Heart right ventricle (tissue), 16 donors: Measurements from ENCODE around the gene ANAPC10. TPM values are rescaled to one million over a fixed set of nuclear protein-coding genes. Genes with fewer than 3 reads are reported as not detected.

Source experiments
- ATAC-seq, 8 donors: fragments of 200-7000 bp; cut with Tn5 transposase; one replicate each; pipeline ENCODE4 v1.9.1; 2020; ENCODE audit warnings: mild to moderate bottlenecking in 8 of 8, moderate library complexity in 8 of 8, moderate number of reproducible peaks in 1 of 8
- DNase-seq, 2 donors: peaks; one replicate each; pipeline ENCODE4 v3.0.0-alpha.2; 2020
- H3K27ac ChIP-seq, 10 donors: fragments of 200-600 bp; sonication (generic) in 2 of 10; one replicate each; pipeline versions ENCODE4 v1.5.0 to v1.8.0; 2020 to 2022; ENCODE audit warnings: mild to moderate bottlenecking in 3 of 10
- H3K27me3 ChIP-seq, 7 donors: fragments of 200-600 bp; one replicate each; pipeline ENCODE4 v1.8.0; 2021 to 2022; ENCODE audit warnings: mild to moderate bottlenecking in 2 of 7
- H3K36me3 ChIP-seq, 9 donors: fragments of 200-600 bp; sonication (generic) in 1 of 9; one replicate each; pipeline versions ENCODE4 v1.5.0 to v1.8.0; 2020 to 2022; ENCODE audit warnings: mild to moderate bottlenecking in 2 of 9
- H3K4me1 ChIP-seq, 9 donors: fragments of 200-600 bp; sonication (generic) in 1 of 9; one replicate each; pipeline versions ENCODE4 v1.5.0 to v1.8.0; 2020 to 2022; ENCODE audit warnings: mild to moderate bottlenecking in 4 of 9
- H3K4me3 ChIP-seq, 10 donors: fragments of 200-600 bp; sonication (generic) in 2 of 10; one replicate each; pipeline versions ENCODE4 v1.5.0 to v1.8.0; 2020 to 2022; ENCODE audit warnings: mild to moderate bottlenecking in 7 of 10, moderate library complexity in 2 of 10
- H3K9me3 ChIP-seq, 11 donors: fragments of 200-600 bp in 10 of 11; sonication (generic) in 2 of 11; one replicate each; pipeline versions ENCODE4 v1.5.0 to v1.8.0; 2013 to 2022; ENCODE audit warnings: mild to moderate bottlenecking in 2 of 11, control low read depth in 1 of 11, moderate library complexity in 1 of 11
- whole genome bisulfite sequencing, 2 donors: extraction: QIAGEN DNeasy Blood & Tissue Kit; methylation state at CpG; one replicate each; pipeline ENCODE4 v1.1.7; 2013; ENCODE audit warnings: inconsistent platforms in 1 of 2; 5-methylcytosine and 5-hydroxymethylcytosine counted together
- intact Hi-C, 10 donors: fragments of 100-400 bp; cut with DNase I; formaldehyde crosslinking; loops; one replicate each; pipeline versions ENCODE4 v1.11.1 to v1.14.2; 2022
- polyA plus RNA-seq, 2 donors: library from polyadenylated mRNA; stranded (reverse); fragments of 200-250 nt; gene quantifications; one replicate each; pipeline ENCODE4 v1.2.3, GENCODE V29; 2013
- total RNA-seq, 10 donors: library from RNA; stranded (reverse); fragmentation: NEBNext Ultra II Directional in 3 of 10; extraction: Animal tissue kit (Norgen Biotek cat#: 25700) in 3 of 10; gene quantifications; one replicate each; pipeline versions ENCODE4 v1.2.1 to v1.2.4, GENCODE V29; 2021 to 2023
- TF ChIP-seq, protein P1 (sequence below), 9 donors: fragments of 200-600 bp; sonication (generic) in 2 of 9; IDR thresholded peaks; one replicate each; pipeline versions ENCODE4 v1.5.0 to v1.8.0; 2021 to 2022; ENCODE audit warnings: antibody characterized with exemption in 9 of 9, mild to moderate bottlenecking in 5 of 9, moderate library complexity in 1 of 9
- donor health status: Arrhythmogenic right ventricular cardiomyopathy.
- donor health status: ischemic (EF 13 %, LVEDD 7.1; RV severe dilation, severe dysfunction).
- donor health status: healthy with polysubstance abuse.
- donor health status: DM: no; HTN: yes; CAD: no.
- donor health status: DM: no; HTN: no; CAD: no.
- donor health status: ischemic (EF 25% LVEDD 6.9; RV normal size, moderate dysfunction).
- donor health status: ischemic (EF 25% LVEDD 5.7; RV mildly dilated, moderate dysfunction).
- donor health status: healthy.
- donor health status: DM: yes; HTN: yes; CAD: no.
- donor health status: Ischemic cardiomyopathy.
- donor health status: ischemic (EF 35%, LVEDD 5.7; RV mildly dilated, moderate dysfunction).
- donor health status: nonischemic (EF 11% LVEDD 7.7; RV severe dilation, severe dysfunction).
- donor health status: DM: yes; HTN: yes; CAD: no.
- donor health status: PGD.
- donor health status: ischemic (EF 29% LVEDD 5.4; RV normal size, mild dysfunction).
- donor health status: nonischemic (EF 23%, LVEDD 6.1; RV moderate dilation, normal function).

The ANAPC10 gene
- total and polyA plus RNA-seq, 12 donors = 10.3 to 23.0 (median 14.6) TPM

GRCh38 chr4:145044341-145044740, 53.7 kb downstream of the ANAPC10 start:
- intact Hi-C loops = no loop called here
- TF ChIP-seq, protein P1, sequence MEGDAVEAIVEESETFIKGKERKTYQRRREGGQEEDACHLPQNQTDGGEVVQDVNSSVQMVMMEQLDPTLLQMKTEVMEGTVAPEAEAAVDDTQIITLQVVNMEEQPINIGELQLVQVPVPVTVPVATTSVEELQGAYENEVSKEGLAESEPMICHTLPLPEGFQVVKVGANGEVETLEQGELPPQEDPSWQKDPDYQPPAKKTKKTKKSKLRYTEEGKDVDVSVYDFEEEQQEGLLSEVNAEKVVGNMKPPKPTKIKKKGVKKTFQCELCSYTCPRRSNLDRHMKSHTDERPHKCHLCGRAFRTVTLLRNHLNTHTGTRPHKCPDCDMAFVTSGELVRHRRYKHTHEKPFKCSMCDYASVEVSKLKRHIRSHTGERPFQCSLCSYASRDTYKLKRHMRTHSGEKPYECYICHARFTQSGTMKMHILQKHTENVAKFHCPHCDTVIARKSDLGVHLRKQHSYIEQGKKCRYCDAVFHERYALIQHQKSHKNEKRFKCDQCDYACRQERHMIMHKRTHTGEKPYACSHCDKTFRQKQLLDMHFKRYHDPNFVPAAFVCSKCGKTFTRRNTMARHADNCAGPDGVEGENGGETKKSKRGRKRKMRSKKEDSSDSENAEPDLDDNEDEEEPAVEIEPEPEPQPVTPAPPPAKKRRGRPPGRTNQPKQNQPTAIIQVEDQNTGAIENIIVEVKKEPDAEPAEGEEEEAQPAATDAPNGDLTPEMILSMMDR (IDR thresholded peaks at IDR 0.05) = no peak
- Histone ChIP-seq H3K36me3 (peaks cover 0 to 4% (median 0%) of the 10 kb centered on the region in 9 donors), H3K9me3 (no peaks in the 10 kb centered on the region), H3K4me1 (peaks cover 0 to 8% (median 0%) of the 10 kb centered on the region in 9 donors), H3K27ac (no peak overlapping the region), H3K27me3 (no peaks in the 10 kb centered on the region), H3K4me3 (no peak overlapping the region)
- WGBS, 2 donors = 74 to 81% methylated on average over 3 of the region's 3 CpGs
- DNase-seq = no peak
- no peak for ATAC-seq

DNA sequence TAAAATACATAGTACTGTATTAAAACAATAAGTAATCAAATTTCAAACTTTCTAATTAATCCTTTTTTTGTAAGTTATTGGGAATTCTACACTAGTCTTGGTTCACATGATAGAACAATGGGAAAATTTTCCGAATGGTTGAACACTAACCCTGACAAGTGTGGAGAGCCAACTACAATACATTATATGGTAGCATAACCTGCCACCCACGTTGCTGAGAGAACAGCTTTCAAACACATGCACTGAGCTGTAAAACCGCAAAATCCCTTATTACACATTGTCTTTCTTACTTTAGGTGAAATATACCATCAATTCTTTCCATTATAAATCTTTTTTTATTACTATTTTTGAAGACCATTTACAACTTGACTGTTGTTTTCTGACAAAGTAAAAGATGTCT, 54.7 kb downstream of the ANAPC10 start:
- Histone ChIP-seq H3K36me3 (peaks cover 0 to 7% (median 0%) of the 10 kb centered on the region in 9 donors), H3K4me3 (no peak overlapping the region), H3K4me1 (peaks cover 0 to 8% (median 0%) of the 10 kb centered on the region in 9 donors), H3K27me3 (no peaks in the 10 kb centered on the region), H3K9me3 (no peaks in the 10 kb centered on the region), H3K27ac (no peak overlapping the region)
- ATAC-seq (no peak), DNase-seq (no peak)
- WGBS, 2 donors = 83 to 85% methylated on average over 3 of the region's 3 CpGs
- intact Hi-C loops = no loop called here
- TF ChIP-seq, protein P1 (IDR thresholded peaks at IDR 0.05) = no peak

DNA sequence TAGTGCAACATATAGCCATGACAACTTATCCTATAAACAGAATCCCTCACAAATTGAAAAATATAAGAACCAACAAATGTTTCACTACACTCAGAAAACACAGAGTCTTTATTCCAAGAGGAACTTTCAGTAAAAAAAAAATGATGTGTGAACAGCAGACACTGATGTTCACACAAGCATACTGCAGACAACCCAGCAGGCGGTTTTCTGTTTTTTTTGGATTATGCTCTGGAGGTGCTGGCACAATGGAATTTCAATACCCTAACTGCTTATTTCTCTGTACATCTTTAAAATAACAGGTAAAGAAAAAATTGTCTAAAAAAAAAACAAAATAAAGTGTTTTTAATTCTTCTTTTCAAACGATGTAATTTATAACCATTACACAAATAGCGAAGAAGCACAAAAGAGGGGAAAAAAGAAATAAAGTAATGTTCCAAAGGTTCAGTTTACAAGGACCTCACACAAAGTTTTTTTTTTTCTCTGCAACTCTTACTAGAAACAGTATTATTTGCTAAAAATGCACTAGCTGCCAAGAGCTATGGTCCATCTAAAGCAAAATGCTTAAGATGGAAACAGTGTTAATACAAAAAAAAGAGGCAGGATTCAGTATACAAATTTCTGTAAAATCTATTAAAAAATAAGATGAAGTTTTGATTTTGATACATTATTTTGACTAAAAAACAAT, 55.3 kb downstream of the ANAPC10 start:
- no peak overlapping the region for H3K27ac ChIP-seq
- H3K4me3 ChIP-seq = no peak overlapping the region
- peaks cover 0 to 8% (median 0%) of the 10 kb centered on the region in 9 donors for H3K4me1 ChIP-seq
- H3K36me3 ChIP-seq = peaks cover 0 to 7% (median 0%) of the 10 kb centered on the region in 9 donors
- WGBS, 2 donors = 86 to 90% methylated on average over 3 of the region's 3 CpGs
- intact Hi-C loops = no loop called here
- ATAC-seq (no peak), DNase-seq (no peak)
- no peaks in the 10 kb centered on the region for H3K9me3 ChIP-seq
- TF ChIP-seq, protein P1 (IDR thresholded peaks at IDR 0.05) = no peak
- H3K27me3 ChIP-seq = no peaks in the 10 kb centered on the region

- no peaks in the 10 kb centered on the region for H3K9me3 ChIP-seq
- H3K4me3 ChIP-seq = no peak overlapping the region
- intact Hi-C loops = no loop called here
- H3K4me1 ChIP-seq = peaks cover 0 to 8% (median 0%) of the 10 kb centered on the region in 9 donors
- ATAC-seq = no peak
- no peaks in the 10 kb centered on the region for H3K27me3 ChIP-seq
- TF ChIP-seq, protein P1 (IDR thresholded peaks at IDR 0.05) = no peak
- 54 to 62% methylated on average over 3 of the region's 3 CpGs for WGBS, 2 donors
- no peak for DNase-seq
- H3K36me3 ChIP-seq = peaks cover 0 to 7% (median 0%) of the 10 kb centered on the region in 9 donors
- no peak overlapping the region for H3K27ac ChIP-seq
Measured at GRCh38 chr4:145041378-145041777, 56.6 kb downstream of the ANAPC10 start.
